WTC11 (cell line): ENCODE data around the gene STAG1.

Experiments used
- CREB1 ChIP-seq: sonication (generic); formaldehyde crosslinking; IDR thresholded peaks from 2 replicates; pipeline ENCODE4 v1.8.0; 2023; ENCODE audit warnings: mild to moderate bottlenecking, missing genetic modification reagents
- CTCF ChIP-seq: fragments of 200-600 bp; IDR thresholded peaks from 2 replicates; pipeline ENCODE4 v1.8.0; 2022; ENCODE audit warnings: antibody characterized with exemption
- TEAD4 ChIP-seq: sonication (generic); formaldehyde crosslinking; IDR thresholded peaks from 2 replicates; pipeline ENCODE4 v1.8.0; 2022; ENCODE audit warnings: mild to moderate bottlenecking, missing genetic modification reagents

DNA sequence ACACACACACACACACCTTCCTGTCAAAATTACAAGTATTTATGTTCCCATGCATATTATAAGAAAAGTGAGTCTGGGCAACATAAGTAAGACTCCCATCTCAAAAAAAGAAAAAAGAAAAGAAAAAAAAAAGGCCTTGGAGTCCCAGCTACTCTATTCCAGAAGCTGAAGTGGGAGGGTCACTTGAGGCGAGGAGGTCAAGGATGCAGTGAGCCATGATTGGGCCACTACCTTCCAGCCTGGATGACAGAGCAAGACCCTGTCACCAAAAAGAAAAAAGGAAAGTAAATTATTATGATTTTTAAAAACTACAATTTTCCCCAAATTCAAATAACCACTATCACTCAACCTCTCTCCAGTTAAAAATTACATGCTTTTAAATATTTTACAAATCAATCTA, 113.1 kb downstream of the STAG1 start:
- TF ChIP-seq TEAD4 (CRISPR knock-in tag) (no peak), CTCF (no peak), CREB1 (CRISPR knock-in tag) (no peak)
